AG08396 (cell line): ENCODE results near the gene CEP44.
"Not testable (repeated sequence)": the region's sequence is repeated elsewhere in the genome, so short reads cannot be mapped to it uniquely, and the experiment has no call there.

Experiments used
- DNase-seq: peaks from one replicate; pipeline ENCODE4 v3.0.0; 2012; ENCODE audit warnings: low spot score, mixed read lengths

The CEP44 gene

DNA sequence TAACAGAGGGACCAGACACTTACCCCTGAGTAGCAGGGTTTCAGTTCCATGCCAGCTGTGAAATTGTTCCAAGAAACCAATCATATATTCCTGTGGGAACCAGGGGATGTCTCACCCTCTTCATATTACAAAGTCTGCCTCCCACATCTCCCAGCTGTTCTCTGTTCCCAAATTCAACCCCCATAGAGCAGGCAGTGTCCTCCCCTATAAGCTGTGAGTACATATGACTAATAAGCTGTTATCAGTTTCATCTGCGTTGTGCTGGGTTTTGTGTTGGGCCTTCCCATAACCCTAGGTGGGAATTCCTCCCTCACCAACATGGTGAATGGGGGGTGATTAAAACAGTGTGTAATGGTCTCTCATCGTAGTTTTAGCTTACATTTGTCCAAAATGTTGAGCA is 41.0 kb downstream of the CEP44 start:
- DNase-seq: no peak

DNA sequence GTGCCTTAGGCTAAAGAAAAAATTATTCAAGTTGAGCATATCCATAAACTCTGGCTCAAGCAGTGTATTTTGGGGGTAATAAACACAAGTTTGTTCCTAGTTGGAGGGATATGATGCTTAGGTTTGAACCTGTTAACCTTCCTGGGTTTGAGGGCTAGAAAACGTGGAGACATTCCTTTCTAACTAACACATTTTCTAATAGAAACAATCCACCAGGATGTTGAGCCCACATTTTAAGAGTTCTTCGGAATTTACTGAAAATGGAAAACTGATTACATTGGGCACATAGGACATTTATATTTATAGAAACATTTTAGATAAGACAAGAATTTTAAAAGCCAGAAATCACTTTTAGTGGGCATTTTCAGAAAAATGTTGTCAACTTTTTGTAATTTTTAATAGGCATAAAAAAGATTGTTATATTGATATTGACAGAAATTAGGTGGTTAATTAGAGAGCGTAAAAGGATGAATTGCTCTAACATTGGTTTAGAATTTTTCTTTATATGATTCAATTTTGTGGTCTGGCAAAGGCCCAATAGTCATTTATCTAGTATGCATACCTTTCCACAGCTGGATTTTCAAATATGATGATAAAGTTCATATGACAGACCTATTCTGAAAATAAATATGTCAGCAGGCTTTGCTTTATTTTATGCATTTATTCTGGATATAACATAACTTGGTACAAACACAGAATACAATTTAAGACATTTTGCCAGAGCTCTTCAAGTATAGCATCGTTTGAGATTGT is 49.2 kb downstream of the CEP44 start:
- DNase-seq: no peak

DNA sequence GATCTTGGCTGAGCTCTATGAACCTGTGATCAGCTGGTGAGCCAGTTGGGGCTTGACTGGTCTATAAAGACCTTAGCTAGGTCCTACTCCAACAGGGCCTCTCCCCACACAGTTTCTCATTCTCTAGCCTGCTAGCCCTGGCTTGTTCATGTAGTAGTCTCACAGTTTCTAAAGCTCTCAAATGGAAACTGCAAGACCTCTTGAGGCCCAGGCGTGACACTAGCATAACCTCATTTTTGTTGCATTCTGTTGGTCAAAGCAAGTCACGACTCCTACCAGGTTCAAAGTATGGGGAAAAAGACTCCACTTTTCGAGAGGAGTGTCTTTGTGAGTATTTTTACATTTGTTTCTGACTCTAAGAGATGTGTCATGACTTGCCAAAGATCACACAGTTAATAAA is 50.9 kb downstream of the CEP44 start:
- DNase-seq: no peak

DNA sequence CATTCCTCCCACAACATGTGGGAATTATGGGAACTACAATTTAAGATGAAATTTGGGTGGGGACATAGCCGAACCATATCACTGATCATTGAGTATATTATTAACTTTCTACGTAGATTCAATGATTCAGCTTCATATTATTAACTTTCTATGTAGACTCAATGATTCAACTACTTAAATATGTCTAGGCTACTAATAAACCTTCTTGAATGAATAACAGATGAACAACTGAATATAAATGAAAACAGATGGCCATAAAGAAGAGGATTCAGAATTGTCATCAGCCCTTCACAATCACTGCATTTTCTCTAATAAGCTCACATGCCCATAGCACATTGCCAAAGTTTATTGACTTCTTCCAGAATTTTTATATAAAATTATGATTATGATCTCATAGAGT is 57.0 kb downstream of the CEP44 start:
- DNase-seq: no peak

DNA sequence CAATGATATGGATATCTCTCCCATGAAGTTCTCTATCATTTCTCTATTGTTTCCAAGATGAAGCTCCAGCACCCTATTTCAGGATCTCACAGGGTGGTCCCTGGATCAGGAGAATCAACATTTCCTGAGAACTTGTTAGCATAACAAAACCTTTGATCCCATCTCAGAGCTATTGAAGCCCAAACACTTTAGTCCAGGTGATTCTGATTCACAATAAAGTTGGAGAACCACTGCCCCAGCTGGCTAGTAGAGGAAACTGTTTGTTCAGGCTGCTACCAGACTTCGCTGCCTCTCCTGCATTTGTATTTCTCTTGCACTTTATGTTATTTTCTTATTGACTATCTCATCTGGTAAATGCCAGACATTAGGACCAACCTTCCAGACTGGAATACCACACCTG is 65.4 kb downstream of the CEP44 start:
- DNase-seq: no peak

DNA sequence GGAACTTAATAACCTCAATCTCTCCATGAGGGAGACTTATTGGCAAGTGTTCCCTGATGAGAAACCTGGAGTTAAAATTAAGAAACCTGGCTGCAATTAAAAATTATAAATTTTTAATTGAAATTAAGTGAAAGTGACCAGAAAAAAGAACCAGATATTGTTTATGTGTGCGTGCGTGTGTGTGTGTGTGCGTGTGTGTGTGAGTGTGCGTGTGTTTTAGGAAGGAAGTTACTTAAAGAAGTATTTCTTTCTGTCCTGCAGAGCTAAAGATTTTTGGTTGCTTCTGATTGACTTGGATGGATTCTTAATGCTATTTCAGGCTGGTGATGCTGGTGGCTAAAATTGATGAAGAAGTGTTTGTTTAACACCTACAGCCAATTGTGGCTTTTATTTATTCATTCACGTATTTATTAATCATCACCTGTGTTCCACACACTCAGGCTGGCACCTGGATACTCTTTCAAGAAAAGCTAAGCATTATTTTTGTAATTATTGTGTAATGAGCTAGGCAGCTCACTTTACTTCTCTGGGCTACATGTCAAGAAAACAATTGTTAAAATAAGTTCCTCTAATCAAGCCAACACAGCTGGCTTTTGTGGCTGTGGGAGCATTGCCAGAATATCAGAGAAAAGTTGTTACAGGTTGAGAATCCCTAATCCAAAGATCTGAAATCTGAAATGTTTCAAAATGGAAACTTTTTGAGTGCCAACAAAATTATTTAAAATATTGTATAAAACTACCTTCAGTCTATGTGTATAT is 68.5 kb downstream of the CEP44 start:
- DNase-seq: no peak

DNA sequence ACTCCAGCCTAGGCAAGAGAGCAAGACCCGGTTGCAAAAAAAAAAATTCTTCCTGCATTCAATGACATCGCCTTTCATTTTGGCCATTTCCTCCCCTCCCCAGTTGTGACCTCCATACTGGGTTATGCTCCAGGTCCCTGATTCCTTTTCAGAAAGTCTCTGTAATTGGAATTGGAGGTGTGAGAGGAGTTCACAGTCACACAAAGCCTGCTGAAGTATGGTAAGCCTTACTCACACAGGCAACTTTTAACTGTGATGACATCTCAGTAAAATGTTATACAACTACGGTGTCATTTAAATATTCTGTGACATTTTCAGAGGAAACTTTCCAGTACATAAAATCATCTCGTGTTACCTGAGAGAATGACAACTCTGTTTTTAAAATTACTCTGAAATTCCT is 73.6 kb downstream of the CEP44 start:
- no peak for DNase-seq

DNA sequence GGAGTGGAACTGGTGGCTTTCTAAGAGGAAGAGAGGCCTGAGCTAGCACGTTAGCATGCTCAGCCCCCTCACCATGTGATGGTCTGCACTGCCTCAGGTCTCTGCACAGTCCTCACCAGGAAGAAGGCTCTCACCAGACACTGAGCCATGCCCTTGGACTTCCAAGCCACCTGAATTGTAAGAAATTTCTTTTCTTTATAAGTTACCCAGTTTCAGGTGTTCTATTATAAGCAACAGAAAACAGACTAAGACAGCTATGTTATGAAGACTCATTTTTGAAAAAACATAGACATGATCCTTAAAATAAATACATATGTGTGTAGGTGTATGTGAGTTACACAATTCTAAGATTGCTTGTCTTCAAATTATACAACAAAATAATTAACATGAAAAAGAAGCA is 74.7 kb downstream of the CEP44 start:
- DNase-seq: no peak

DNA sequence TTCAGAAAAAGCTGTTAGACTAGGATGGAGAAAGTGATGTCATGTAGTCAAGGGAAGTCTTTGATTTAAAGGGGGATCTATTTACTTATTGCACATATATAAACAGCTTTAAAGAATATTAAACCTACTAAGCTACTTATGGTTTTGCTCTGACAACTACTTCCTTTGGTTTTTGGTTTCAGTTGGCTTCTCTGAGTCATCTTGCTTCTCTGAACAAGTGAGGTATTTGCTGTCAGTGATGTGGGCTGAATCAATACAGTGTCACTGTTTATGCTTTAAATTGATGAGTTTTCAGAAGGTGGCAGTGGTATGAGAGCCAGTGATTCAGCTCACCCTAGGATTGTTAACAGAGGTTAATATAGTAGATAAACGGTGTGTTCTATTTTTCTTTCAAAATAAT is 75.1 kb downstream of the CEP44 start:
- peak; percentile 21 for DNase-seq

DNA sequence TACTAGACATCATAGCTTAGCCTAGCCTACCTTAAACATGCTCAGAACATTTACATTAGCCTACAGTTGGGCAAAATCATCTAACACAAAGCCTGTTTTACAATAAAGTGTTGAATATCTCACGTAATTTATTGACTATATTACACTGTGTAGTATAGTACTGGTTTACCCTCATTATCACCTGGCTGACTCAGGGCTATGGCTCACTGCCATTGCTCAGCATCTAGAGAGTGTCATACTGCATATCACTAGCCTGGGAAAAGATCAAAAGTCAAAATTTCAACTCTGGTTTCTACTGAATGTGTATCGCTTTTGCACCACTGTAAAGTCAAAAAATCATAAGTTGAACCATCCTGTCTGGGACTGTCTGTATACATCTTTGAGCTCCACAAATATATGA is 78.6 kb downstream of the CEP44 start:
- no peak for DNase-seq

DNA sequence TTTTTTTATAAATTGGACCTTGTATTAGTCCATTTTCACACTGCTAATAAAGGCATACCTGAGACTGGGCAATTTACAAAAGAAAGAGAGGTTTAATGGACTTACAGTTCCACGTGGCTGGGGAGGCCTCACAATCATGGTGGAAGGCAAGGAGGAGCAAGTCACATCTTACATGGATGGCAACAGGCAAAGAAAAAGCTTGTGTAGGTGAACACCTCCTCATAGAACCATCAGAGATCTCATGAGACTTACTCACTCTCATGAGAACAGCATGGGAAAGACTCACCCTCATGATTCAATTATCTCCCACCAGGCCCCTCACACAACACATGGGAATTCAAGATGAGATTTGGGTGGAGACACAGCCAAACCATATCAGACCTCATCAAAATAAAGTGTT is 80.1 kb downstream of the CEP44 start:
- DNase-seq: not testable (repeated sequence)

DNA sequence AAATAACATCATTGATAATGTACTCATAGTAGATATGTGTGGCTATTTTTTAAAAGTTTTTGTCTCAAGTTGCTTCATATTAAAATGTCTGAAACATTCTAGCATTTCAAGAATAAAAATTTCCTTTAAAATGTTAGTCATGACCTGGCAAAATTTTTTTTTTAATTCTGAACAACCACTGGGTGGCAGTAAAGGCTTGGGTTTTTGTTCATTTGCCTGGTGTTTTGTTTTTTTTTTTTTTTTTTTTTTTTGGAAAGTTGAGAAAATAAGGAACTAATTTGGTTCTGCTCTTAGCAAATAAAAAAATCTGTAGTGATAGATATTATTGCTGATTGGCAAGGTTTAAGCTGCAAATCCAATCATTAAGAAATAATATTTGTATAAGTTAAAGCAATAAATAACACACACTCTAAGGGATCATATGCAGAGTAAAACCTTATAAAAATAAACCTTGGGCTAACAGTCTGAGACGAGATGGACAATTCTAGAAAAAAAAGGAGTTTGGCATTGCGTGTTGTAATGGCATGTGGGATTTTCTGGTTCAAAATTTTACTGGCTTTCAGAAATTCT is 81.4 kb downstream of the CEP44 start:
- peak; percentile 15 for DNase-seq

DNA sequence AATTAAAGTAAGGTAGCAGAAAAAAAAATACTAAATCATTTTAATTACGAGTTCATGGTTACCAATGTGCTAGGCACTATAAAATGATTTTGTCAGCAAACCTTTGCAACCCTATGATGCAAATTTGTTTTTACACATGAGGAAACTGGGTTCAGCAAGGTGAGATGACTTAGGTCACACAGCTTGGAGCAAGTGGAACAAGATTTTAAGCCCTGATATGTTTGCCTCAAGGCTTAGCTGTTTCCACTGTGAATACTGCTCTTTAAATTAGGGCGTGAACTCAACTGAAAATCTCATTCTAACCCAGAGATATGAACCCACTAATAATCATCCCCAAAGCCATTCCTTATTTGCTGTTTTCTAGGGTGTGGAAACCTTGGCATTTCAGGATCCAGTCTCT is 86.3 kb downstream of the CEP44 start:
- no peak for DNase-seq

DNA sequence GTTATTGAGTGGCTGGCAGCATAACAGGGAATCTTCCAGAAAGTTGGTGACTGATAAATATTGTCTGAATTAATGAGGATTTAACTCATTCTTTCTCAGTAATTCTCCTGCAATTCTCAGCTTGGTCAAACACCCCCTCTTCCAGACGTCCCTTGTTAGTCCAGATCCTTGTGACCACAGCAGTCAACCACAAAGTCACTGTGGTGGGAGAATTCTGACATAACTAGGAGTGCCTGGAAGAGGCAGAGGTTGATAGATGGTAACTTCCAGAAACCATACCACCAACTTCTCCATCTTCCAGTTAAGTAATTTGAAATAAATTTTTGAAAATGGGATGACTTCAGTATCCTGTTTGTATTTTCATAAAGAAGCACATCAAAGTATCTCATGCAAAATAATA is 90.1 kb downstream of the CEP44 start:
- no peak for DNase-seq

DNA sequence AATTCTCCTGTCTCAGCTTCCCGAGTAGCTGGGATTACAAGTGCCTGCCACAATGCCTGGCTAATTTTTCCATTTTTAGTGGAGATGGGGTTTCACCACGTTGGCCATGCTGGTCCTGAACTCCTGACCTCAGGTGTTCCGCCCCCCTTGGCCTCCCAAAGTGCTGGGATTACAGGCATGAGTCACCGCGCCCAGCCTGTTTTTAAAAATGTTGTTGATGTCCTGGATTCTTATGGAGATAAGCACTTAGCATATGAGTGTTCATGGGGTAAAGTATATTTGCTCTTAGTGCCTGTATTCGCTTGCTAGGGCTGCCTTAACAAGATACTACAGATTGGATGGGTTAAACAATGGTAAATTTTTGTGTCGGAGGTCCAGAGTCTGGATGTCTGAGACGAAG is 91.7 kb downstream of the CEP44 start:
- no peak for DNase-seq

DNA sequence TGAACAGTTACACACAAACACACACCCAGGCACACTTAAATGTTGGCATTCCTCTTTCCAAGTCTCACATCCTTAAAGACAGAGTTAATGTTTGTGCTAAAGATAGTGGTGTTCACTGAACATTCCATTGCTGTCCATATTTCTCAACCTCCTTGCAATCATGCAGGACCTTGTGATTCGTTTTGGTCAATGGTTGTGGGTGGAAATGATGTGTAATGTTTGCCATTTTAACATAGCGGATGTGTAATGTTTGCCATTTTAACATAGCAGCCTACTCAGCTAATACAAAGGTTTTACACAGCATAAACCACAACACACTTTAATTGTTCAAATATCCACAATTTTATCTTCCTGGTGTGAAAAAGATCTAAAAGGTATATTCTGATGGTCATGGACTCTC is 93.9 kb downstream of the CEP44 start:
- DNase-seq: no peak

DNA sequence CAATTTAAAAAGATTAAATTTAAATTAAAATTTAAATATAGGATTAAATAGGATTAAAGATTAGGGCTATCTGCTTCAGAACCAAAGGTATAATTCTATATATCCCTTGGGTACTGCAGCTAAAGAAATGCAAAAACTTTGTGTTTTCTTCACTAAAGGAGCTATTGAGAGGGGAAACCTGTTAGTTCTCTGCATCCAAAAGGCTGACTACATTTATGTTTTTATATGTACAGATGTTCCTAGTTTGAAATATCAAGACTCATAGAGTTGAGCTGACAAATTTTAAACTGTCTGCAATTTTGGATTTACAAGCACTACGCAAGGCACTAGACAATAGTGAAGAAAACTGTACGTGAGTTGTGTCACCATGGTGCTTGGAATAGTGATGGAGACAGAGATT is 95.2 kb downstream of the CEP44 start:
- DNase-seq: no peak

DNA sequence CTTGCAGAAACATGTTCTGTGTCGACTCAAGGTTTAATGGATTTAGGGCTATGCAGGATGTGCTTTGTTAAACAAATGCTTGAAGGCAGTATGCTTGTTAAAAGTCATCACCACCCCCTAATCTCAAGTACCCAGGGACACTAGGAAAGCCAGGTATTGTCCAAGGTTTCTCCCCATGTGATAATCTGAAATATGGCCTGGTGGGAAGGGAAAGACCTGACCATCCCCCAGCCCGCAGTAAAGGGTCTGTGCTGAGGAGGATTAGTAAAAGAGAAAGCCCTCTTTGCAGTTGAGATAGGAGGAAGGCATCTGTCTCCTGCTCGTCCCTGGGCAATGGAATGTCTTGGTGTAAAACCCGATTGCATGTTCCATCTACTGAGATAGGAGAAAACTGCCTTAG is 96.5 kb downstream of the CEP44 start:
- not testable (repeated sequence) for DNase-seq

DNA sequence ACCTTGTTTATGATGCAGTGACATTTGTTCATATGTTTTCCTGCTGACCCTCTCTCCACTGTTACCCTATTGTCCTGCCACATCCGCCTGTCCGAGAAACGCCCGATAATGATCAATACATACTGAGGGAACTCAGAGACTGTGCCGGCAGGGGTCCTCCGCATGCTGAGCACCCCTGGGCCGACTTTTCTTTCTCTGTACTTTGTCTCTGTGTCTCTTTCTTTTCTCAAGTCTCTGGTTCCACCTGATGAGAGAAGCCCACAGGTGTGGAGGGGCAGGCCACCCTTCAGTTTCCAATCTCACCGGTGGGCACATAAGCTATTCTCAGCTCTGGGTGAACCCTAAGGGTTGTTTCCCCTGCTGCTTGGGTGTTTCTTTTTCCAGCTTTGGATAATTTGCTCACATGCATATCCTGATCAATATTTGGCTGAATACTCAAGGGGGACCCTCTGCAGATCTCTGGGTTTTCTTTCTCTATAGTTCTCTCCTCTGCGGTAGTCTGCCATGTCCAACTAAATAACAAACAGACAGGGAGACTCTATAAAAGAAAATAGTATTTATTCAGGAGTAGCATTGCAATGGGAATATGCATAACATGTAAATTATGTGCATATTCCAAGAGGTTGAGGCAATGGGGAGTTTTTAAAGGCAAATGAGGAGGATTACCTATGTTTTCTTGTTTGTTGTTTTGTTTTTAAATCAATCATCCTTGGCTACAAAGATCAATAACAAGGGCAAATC is 97.2 kb downstream of the CEP44 start:
- no peak for DNase-seq

DNA sequence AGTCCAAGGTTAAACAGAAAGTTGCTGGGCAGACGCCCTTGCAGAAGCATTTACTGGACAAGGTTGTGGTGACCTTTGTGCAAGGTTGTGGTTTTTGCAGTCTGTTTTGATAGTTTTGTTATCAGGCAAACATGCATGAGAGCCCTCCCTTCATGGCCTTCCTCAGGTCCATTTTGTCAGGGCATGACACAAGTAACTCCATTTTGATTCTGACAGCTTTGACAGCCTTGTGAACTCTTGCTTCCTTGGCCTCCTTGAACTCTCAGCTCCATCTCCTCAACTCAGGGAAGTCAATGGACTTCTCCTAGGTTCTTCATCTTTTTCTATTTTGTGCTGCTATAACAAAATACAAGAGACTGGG is 97.7 kb downstream of the CEP44 start:
- no peak for DNase-seq
